C4-2B (cell line): Measurements from ENCODE around the gene ABCG5.

Experiments used
- CTCF ChIP-seq: fragments of 450-650 bp; conservative IDR thresholded peaks from 2 replicates; pipeline ENCODE4 v1.5.1; 2017; ENCODE audit warnings: mild to moderate bottlenecking
- ZFX ChIP-seq: fragments of 450-650 bp; IDR thresholded peaks from 2 replicates; pipeline ENCODE4 v1.6.1; 2017

GRCh38 chr2:43802135-43802534 is 36.5 kb downstream of the ABCG5 start:
- TF ChIP-seq CTCF (no peak), ZFX (no peak)
